ENCODE data around the gene GHSR.

Gene GHSR

DNA sequence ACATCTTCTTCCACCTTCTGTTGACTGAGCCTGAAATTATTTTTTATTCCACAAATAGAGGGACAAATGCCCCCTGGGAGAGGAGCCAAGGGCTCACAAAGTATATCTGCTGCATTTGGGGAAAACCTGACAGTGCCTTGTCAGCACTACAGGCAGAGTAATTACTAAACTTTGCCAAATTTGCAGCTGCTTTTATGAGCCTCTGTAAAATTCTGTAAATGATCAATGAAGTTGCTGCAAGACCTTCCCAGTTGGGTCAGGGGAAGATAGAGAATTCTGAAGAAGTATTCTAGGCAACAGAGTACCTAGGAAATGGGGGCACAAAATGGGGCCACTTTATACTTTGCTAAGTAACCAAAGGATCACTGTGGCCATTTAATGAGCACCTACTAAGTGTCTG lies 10.5 kb downstream of the GHSR start:
- FAIRE-seq, result no peak

DNA sequence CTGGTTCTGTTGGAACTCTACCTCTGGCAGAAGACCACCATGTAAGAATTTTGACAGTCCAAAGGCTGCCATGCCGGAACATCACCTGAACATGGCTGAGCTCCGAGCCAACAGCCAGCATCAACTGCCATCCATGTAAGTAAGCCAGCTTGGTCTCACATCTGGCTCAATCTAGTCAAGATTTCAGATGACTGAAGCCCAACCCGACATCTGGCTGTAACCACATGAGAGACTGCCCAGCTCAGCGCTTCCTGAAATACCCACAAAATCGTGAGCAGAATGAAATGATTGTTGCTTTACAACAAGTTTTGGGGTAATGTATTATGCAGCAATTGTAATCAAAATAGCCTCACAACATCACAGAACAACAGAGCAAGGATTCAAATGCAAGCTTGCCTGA lies 32.9 kb downstream of the GHSR start:
- FAIRE-seq, result no peak

DNA sequence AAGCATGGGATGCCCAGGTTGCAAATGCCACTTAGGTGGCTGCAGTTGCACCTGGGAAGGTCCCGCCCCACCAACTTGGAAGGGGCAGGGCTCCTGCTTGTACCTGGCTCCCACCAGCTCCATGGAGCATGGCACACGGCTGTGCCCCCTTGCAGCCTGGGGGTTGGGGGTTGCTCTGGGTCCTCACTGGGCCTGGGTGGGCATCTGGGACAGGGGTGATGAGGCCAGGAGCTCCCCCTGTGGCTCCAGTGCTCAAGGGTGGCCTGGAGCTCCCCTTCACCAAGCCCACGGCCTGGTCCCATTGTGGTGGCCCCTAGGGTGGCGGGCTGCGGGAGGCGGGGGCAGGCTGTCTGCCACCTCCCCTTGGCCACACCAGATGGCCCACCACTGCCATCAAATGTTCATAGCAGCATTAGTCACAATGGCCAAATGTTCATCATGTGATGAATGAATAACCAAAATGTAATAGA lies 36.7 kb downstream of the GHSR start:
- no peak for FAIRE-seq

DNA sequence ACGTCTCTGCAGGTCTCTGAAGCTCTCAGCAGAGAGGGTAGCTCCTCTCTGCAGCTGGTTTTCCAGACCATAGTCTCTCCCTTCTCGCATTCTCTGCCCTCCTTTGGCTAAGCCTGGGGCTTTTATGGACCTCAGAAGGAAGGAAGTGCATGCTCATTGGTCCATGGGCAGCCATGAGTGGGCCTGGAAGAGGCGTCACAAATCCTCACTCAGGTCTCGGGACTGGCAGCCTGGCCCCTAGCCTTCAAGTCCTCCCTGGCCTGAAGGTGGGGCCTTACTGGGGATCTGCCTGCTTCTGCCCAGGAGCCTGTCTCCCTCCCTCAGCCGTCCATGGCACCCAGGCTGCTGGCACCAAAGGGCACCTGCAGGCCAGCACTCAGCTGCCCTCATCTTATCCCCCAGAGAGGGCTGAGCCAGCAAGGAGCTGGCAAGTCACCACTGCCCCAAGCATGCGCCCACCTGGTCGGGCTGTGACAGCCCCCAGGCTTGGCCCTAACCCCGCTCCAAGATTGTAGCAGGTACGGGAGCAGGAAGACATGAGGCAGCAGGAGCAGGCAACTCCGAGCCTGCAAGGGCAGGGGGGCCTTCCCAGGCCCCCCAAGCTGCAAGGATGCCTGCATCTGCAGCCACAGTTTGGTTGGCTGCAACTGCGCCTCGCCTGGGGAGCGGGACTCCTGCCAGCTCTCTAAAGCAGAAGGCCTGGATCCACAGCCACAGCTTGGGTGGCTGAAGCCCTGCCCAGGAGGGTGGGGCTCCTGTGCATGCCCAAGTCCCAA lies 37.4 kb downstream of the GHSR start:
- FAIRE-seq, result no peak

DNA sequence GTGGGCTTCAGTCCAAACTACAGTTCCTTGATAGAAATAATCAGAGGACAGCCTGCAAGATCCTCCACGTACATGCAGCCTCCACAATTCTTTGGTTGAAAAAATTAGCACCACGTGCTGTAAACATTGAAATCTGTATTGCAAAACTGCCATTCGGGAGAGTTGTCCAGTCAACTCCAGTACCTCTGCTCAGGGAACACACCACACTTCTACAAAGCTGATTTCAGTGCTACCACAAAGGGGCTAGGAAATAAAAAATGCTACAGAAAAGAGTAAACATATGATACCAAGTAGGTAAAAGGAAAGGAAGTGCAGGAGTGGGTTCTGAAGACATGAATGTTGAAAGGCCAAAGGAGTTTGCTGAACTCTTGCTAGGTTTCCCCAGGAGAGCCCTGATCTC lies 40.4 kb downstream of the GHSR start:
- FAIRE-seq, result no peak

DNA sequence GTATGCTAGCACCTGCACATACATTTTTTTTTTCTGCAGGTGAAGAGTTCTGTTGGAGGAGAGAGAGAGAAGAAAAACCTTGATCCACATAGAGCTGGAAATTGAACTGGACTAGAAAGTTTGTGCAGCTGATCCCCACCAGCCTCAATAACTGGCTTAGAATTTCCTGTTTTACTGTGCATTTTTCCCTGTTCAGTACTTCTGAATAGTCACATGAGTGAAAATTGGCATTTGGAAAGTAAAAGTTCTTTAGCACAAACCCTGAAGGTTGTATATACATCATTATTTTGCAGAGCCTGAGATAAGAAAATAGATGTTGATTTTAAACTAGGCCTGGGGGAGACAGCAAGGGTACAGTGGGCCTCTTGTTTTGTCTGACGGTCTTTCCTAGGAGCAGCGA lies 42.3 kb downstream of the GHSR start:
- FAIRE-seq, result no peak

DNA sequence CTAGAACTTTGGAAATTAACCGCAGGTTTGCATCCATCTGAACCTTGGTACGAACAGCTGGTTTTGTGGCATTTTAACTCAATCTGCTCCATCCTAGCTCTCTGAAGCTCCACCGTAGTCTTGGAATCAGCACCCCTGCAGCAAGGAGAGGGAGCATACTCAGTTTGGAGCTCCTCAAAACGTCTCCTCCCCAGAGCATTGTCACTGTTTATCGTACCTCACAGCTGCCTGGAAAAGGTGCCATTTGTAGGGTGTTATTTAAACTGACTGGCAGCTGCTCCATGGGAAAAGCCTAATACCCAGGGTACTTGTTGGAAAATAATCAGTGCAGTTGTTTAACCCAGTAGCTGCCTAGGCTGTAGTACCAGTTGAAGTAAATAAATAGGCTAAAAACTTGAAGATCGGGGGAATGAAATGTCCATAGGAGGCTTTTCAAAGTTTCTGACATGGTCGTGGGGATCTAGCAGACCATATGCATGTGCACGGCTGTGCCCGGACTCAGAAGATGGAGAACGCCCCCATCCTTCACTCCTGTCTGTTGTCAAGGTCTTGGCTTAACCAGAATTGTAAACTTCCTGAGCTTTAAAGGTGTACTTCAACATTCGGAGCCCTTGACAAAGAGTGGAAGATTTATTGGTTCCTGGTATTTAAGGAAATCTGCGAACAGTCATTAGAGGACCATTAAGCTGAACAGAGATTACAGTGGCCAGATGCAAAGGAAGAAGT lies 43.9 kb downstream of the GHSR start:
- no peak for FAIRE-seq

DNA sequence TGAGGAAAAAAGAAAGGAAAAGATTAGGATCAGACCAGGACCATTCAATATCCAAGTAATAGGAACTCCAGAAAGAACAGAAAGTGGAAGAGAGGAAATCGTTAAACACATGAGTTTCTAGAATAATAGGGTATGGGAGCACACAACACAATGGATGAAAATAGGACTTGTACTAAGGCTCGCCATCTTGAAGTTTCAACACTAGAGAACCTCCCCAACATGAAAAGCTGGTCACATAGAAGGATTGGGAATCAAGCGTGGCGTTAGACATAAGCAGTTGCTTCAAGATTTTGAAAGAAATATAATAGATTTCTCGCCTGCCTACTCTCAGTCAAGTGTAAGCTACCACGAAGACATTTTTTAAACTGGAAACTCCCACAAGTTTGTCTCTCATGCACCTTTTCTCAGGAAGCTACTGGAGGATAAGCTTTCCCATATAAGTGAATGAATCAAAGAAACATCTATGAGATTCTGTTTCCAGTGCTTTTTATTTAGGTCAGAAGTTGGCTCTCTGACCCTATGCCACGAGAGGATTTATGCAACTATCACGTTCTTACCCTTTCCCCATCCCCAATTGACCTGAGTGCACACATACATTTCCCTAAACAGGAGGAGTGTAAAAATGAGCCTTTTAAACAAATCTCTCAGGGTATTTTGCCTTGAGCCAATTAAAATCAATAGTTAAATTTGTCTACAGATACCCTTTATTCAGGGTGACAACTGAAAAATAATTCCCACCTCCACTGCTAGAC lies 45.2 kb downstream of the GHSR start:
- no peak for FAIRE-seq

DNA sequence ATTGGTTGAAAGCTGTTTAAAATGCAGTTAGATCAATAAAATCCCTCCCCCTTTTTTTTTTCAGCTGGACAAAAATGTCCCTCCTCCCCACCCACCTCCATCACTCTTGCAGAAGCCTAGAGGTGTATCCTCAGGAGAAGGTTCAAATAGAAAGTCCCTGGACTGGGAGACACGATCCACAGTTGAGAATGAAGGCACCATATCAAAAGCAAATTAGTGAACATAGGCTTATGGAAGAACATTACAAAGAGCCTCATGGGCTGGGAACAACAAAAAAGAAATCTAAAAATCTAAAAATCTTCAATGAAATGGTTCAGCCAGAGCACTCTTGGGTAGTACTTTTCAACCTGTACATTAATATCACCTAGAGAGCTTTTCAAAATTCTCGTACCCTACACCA lies 46.2 kb downstream of the GHSR start:
- FAIRE-seq, result no peak

DNA sequence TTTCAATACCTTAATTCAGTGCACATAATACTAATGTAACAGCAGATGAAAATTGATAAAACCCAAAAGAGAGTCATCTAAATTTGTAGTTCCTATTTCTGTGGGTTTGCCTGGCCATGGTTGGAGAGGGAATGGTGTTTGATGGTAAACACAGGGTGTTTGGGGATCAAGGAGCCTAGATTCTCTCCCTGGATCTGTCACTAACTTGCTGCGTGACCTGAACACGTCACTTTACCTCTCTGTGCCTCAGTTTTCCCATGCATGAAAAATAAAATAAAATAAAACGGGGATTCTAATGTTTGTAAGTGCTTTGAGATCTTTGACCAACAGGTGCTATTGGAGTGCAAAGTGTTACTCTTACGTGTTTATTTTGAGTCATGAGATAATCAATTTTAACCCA lies 49.8 kb downstream of the GHSR start:
- FAIRE-seq, result no peak

DNA sequence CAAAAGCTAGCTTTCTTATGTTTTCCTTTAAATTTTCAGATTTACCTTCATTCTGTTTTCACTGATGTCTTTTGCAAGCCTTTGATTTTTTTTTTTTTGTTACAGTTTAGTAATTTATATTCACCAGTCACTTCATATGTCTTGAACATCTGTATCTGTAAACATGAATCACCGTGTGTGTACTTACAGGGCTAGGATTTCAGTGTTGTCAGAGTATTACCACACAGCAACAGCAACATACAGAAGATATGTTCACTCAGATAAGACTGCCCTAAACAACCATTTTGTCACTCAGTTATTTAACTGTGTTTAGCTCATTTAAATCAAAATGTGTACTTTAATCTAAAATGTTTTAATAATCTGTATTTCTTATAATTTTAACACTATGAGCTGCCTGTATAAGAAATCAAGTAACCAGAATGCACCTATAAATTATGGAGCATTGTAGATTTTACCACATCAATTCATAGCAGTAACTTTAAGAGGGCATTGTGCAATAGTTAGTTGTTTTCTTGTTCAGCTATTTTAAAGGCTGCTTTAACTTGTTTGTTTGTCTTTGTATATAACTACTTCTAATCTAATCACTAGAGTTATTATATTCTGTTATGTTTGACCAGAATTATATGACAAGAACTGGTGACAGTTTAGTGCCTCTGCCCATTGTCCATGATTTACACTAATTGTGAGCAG lies 50.4 kb downstream of the GHSR start:
- FAIRE-seq, result no peak

DNA sequence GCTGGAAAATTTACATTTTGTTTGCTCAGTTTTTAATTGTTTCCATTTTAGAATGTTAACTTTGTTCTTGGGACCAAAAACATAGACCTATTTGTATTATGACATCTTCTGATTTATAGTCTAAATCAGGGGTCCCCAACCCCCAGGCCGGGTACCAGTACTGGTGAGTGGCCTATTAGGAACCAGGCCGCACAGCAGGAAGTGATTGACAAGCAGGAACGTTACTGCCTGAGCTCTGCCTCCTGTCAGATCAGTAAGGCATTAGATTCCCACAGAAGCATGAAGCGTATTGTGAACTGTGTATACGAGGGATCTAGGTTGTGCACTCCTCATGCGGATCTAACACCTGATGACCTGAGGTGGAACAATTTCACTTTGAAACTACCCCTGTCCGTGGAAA lies 51.9 kb downstream of the GHSR start:
- FAIRE-seq, result no peak

DNA sequence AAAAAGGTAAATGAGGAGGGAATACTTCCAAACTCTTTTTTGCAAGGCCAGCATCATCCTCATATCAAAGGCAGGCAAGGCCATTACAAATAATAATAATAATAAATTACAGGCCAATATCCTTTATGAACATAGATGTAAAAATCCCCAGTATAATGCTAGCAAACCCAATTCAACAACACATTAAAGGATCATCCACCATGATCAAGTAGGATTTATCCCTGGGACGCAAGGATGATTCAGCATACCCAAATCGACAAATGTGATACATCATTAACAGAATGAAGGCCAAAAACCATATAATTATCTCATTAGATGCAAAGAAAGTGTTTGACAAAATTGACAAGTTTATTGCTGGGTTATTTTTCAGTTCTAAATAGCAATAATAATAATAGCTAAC lies 53.6 kb downstream of the GHSR start:
- FAIRE-seq, result no peak

Measured in colon (tissue), 2 donors.